GM06990 (cell line): Measurements from ENCODE around the gene HSPG2.

Experiments used
- DNase-seq: peaks from one replicate; pipeline ENCODE4 v3.0.0-alpha.2; 2011; ENCODE audit not compliant: insufficient read length; ENCODE audit errors: extremely low read depth
- H3K27me3 ChIP-seq: replicated peaks from 2 replicates; pipeline ENCODE4 v1.6.0; 2011; ENCODE audit warnings: low read length; ENCODE audit not compliant: control insufficient read depth, insufficient read depth
- H3K36me3 ChIP-seq: 2 replicates; pipeline ENCODE4 v1.5.1; 2011; ENCODE audit warnings: low read length; ENCODE audit not compliant: control insufficient read depth, insufficient read depth
- H3K4me3 ChIP-seq: replicated peaks from 2 replicates; pipeline ENCODE4 v1.5.1; 2011; ENCODE audit warnings: low read depth, mild to moderate bottlenecking, control low read depth, low read length
- CTCF ChIP-seq: IDR thresholded peaks from 2 replicates; pipeline ENCODE4 v1.5.1; 2011; ENCODE audit warnings: low read length, control low read depth, mild to moderate bottlenecking, inconsistent platforms; ENCODE audit not compliant: insufficient read depth, poor library complexity, severe bottlenecking

HSPG2 gene

GRCh38 chr1:21865943-21866706 lies 71.0 kb downstream of the HSPG2 start:
- Histone ChIP-seq H3K27me3 (no peaks in the 10 kb centered on the region), H3K36me3 (no peaks in the 10 kb centered on the region), H3K4me3 (no peak overlapping the region)
- no peak for TF ChIP-seq CTCF
- DNase-seq, result peak; percentile 82

- no peak for TF ChIP-seq CTCF
- no peak for DNase-seq
- H3K36me3 ChIP-seq, result no peaks in the 10 kb centered on the region
- H3K27me3 ChIP-seq, result no peaks in the 10 kb centered on the region
- H3K4me3 ChIP-seq, result no peak overlapping the region
Measured at GRCh38 chr1:21865609-21865942, 71.5 kb downstream of the HSPG2 start.

GRCh38 chr1:21864730-21865129 lies 72.4 kb downstream of the HSPG2 start:
- Histone ChIP-seq H3K36me3 (no peaks in the 10 kb centered on the region), H3K27me3 (no peaks in the 10 kb centered on the region), H3K4me3 (no peak overlapping the region)
- TF ChIP-seq CTCF, result no peak
- DNase-seq, result no peak

- no peak for DNase-seq
- Histone ChIP-seq H3K27me3 (no peaks in the 10 kb centered on the region), H3K36me3 (no peaks in the 10 kb centered on the region), H3K4me3 (no peak overlapping the region)
- TF ChIP-seq CTCF, result no peak
Measured at GRCh38 chr1:21863981-21864380, 73.1 kb downstream of the HSPG2 start.

GRCh38 chr1:21861602-21862429 lies 75.3 kb downstream of the HSPG2 start:
- Histone ChIP-seq H3K36me3 (no peaks in the 10 kb centered on the region), H3K27me3 (no peaks in the 10 kb centered on the region), H3K4me3 (no peak overlapping the region)
- no peak for DNase-seq
- TF ChIP-seq CTCF, result no peak

GRCh38 chr1:21860971-21861370 lies 76.1 kb downstream of the HSPG2 start:
- no peaks in the 10 kb centered on the region for H3K27me3 ChIP-seq
- TF ChIP-seq CTCF, result no peak
- no peaks in the 10 kb centered on the region for H3K36me3 ChIP-seq
- no peak for DNase-seq
- H3K4me3 ChIP-seq, result no peak overlapping the region
